Kasumi-1 (cell line): ENCODE measurements around the gene ZNF444.
"Not testable (repeated sequence)": the region's sequence is repeated elsewhere in the genome, so short reads cannot be mapped to it uniquely, and the experiment has no call there.

Source experiments
- DNase-seq, 2 experiments: peaks; one replicate each; lab custom pipeline; 2025; lab: John Stamatoyannopoulos, UW

ZNF444 gene

DNA sequence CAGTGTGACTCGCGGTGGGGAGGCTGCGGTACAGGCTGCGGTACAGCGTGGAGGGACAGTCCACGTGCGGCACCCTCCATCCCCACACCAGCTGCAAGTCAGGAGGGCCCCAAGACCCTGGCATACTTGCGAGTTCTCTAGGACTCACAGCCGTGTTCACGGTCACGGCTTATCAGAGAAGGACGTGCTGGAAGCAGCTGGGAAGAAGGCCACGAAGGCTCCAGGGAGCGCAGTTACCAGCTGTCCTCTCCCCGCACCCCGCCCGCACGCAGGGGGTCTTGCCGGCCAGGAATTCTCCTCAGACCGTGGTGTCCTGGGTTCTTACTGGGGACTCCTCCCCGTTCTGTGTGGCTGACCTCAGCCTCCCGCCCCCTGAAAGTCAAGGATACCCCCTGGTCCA, 6.2 kb downstream of the ZNF444 start:
- DNase-seq = no peak

DNA sequence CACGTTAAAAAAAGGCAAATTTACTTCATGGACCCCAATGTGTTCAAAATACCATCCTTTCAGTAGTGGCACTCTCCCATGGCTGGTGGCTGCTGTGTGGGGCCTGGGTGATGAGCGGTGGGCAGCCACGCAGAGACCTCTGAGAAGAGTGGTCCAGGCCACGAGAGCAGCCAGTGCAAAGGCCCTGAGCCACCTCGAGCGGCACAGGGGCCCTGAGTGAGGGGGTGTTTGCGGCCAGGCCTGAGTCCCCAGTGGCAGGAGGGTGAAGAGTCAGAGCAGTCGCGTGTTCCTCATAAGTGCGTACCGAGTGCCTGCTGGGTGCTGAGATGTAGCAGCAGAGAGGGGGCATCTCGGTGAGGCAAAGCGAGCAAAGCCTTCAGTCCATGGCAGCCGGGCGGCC, 7.0 kb downstream of the ZNF444 start:
- DNase-seq = no peak

DNA sequence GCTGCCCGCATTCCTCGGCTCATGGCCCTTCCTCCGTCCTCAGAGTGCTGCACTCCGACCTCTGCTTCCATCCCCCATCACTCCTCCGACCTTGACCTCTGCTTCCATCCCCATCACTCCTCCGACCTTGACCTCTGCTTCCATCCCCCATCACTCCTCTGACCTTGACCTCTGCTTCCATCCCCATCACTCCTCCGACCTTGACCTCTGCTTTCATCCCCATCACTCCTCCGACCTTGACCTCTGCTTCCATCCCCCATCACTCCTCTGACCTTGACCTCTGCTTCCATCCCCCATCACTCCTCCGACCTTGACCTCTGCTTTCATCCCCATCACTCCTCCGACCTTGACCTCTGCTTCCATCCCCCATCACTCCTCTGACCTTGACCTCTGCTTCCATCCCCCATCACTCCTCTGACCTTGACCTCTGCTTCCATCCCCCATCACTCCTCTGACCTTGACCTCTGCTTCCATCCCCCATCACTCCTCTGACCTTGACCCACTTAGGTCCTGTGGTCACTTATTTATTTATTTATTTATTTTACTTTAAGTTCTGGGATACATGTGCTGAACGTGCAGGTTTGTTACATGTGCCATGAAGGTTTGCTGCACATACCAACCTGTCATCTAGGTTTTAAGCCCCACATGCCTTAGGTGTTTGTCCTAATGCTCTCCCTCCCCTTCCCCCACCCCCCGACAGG, 8.0 kb downstream of the ZNF444 start:
- not testable (repeated sequence) for DNase-seq

GRCh38 chr19:56149656-56150038, 8.6 kb downstream of the ZNF444 start:
- no peak for DNase-seq

DNA sequence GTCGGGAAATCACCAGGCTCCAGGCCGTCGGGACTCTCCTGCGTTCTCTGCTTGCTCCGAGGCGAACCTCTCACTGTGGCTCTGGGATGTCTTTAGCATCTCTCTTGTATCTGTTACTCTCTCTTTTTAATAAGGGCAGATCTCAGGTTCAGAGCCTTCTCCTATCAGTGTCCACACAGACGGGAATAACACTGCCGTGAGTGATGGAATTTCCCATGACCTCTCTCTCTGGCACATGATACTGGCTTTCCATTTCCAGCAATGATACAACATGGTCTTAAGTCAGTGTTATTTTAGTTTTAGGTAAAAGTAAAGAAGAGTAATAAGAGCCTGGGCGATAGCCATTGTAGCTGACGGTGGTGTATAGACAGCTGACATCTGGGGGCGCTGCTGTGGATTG, 9.3 kb downstream of the ZNF444 start:
- no peak for DNase-seq

DNA sequence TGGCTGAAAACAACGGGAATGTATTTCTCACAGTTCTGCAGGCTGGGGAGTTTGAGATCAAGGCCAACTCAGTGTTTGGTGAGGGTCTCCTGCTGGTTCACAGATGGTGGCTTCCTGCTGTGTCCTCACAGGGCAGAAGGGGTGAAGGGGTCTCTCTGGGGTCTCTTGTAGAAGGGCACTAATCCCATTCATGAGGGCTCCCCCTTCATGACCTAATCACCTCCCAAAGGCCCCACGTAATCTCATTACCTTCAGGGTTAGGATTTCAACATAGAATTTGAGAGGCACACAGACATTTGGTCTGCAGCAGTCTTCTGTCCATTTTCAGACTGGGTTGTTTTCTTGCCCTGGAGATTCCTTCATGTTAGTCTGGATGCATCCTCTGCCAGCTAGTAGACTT, 11.6 kb downstream of the ZNF444 start:
- no peak for DNase-seq

DNA sequence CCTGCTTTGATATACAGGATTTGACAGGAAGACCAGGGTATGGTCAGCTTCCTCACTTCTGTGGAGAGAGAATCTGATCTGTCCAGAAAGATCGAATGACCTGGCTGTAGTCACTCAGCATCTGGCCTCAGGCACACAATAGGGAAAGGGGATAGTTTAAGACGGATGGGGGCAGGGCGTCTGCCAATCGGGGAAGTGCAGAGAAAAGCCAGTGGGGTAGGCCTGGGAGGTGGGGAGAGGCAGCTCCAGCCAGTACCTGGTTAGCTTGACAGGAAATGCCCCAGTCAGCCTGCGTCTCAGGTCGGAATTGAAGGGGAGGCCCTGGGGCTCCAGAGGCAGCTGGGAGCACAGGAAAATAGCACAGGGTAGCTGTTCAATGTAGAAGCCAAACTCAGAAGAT, 12.4 kb downstream of the ZNF444 start:
- DNase-seq = no peak

DNA sequence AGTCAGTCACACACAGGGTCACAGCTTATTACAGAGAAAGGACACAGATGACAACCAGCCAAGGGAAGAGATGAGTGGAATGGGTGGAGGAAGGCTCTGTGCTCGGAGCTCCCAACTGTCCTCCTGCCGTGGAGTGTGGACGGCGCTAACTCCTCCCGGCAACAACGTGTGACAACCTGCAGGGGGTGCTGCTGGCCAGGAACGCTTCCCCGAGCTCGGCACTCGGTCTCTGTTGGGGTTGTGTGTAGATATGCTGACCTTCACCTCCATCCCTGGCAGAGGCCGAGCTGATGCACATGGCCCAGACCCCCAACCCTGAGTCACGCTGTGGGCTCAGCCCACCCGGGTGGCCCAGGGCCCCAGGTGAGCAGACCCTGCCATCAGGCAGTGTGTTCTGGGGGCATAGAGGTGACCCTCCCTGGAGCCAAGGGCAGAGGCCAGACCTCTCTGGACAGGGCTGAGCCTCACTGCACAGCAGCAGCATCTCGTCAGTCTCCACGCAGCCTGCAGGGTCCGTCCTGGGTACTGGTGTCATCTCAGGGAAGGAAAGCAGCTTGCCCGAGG, 14.1 kb downstream of the ZNF444 start:
- no peak for DNase-seq

DNA sequence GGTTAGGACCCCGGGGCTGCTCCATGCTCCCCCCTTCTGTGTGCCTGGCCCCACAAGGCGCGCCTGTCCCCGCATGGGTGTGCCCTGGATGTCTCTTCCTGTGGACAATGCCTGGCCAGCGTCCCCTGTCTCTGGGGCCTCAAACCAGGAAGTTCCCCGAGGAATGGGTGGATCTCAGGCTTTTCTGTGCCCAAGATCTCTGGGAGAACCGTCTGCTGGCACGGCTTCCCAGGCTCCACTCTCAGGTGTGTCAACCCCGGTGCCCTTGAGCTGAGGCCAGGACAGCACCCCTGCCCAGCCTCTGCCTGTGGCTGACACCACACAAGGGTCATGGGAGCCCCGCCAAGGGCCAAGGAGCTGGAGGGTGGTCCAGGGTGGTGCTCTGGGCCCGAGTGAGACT, 15.7 kb downstream of the ZNF444 start:
- no peak for DNase-seq

DNA sequence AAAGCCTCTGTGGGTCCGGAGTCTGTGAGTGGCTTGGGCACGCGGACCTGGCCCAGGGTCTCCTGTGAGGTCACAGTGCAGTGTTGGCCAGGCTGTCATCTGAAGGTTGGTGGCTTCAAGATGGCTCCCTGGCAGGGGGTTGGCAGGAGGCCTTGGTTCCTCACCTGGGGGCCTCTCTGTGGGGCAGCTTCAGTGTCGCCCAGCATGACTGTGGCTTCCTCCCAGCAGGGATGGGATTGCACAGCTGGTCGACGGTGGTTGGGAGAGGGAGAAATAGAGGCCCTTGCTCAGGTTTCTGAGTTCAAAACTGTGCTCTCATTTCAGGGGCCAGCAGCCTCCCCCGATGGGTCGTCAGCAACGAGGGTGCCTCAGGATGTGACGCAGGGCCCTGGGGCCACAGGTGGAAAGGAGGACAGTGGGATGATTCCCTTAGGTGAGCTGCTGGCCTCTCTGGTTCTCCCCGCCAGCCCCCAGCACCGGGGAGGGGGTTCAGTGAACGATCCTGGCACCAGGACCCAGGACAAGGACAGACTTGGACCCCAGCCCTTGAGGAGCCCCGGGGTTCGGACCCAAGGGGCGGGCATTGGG, 17.2 kb downstream of the ZNF444 start:
- no peak for DNase-seq

GRCh38 chr19:56159009-56159559, 18.0 kb downstream of the ZNF444 start:
- DNase-seq = no peak

- no peak for DNase-seq
These were observed 18.7 kb downstream of the ZNF444 start for GRCh38 chr19:56159622-56160271.

DNA sequence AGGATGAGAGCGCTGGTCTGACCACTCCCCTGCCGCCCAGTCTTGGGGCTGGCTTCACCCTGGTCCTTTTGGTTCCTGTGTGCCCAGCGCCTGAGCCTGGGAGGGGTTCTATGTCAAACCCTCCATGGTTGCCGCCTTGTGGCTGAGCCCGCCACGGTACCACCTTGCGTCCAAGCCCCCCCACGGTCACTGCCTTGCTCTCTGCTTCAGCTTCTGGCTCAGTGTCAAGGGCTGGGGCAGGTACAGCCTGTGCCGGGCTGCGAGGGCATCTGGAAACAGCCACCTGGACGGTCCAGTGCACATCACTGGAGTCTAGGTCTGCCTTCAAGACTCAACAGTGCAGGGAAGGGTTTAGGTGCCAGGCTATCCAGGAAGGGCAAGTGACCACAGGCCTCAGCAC, 20.4 kb downstream of the ZNF444 start:
- no peak for DNase-seq

GRCh38 chr19:56162258-56162657, 21.2 kb downstream of the ZNF444 start:
- DNase-seq = peak; percentile 76

DNA sequence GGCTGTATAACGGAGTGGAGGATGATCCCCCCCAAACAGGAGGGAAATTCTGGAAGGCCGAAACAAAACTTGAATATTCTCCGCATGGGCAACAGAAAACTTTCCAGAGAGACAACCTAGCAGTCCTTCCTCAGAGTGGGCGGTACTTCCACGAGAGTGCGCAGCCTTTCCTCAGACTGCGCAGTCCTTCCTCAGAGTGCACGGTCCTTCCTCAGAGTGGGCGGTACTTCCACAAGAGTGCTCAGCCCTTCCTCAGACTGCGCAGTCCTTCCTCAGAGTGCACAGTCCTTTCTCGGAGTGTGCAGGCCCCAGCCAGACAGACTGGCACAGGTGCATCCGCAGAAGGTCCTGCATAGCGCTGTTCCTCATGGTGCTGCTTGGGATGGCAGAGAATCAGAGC, 22.0 kb downstream of the ZNF444 start:
- no peak for DNase-seq

DNA sequence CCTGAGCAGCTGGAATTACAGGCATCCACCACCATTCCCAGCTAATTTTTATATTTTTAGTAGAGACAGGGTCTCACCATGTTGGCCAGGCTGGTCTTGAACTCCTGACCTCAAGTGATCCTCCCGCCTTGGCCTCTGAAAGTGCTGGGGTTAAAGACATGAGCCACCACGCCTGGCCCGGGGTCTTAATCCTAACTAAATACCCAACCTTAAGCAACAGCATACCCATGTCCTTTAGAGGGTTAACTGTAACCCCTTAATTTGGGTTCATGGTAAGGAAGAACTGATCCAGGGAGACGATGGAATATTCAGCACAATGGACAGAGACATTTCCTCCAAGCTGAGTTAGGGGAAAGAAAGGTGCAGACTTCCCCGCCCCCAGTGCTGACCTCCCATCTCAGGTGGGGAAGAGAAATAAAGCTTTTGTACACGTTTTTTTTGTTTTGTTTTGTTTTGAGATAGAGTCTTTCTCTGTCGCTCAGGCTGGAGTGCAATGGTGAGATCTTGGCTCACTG, 26.0 kb downstream of the ZNF444 start:
- DNase-seq = peak; percentile 9 to 19

DNA sequence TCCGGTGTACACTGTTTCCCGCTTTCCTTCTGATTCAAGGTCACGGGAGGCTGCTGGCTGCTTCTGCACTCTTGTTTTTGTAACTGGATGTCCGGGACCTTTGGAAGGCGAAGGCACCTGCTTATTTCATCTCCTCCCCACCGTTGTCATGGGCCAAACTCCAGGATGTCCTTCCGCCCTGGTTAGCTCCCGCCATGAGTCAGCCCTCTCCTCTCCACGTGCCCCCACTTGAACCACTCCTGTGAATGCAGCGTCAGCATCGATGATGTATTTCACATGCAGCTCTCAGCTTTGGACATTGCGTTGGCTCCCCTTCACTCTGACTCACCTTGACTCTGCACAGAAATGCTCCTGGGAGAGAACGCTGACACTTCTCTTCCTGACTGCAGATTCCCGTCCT, 29.2 kb downstream of the ZNF444 start:
- DNase-seq = no peak

DNA sequence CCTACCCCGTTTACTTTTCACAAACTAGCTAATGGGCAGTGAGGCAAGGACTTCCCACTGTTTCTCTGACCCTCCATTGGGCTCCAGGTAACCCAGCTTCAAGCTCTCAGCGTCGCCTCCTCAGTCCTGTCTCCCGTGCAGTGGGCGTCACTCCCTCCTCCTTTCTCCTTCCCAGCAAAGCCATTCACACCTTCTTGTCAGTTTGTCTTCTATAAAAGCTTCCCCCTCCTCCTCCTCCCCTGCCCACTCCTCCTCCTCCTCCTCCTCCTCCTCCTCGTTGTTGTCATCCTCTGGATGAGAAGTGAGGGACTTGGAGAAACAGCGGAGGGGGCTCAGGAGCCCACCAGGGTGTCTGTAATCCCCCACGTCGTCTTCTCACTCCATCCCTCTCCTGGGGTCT, 33.0 kb downstream of the ZNF444 start:
- DNase-seq = no peak

DNA sequence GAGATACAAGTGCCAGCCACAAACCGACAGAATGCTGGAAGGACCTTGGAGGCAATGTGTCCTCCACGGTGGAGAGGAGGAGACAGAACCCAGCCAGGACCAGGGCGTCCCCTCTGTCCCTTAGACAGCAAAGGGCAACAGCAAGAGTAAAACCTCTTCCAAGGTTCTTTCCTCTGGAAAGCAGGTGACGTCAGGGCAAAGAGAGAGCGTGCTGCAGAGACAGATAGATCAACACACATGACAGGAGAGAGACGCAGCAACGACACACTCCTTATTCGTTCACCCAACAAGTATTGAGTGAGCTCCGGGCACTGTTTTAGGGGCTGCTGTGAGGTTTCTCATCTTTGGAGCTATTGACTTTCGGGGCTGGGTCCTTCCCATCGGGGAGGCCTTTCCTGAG, 33.5 kb downstream of the ZNF444 start:
- DNase-seq = no peak

GRCh38 chr19:56175861-56176307, 34.8 kb downstream of the ZNF444 start, which contains the start of gene GALP:
GALP (plus strand) TSS chr19:56176008; CDS start chr19:56177109, 1,101 bp downstream.
- not testable (repeated sequence) for DNase-seq

- not testable (repeated sequence) for DNase-seq
These were observed 35.2 kb downstream of the ZNF444 start for GRCh38 chr19:56176310-56176709.

- no peak for DNase-seq
These were observed 35.8 kb downstream of the ZNF444 start for GRCh38 chr19:56176881-56177280.
